ENCODE results near the gene B3GNT8.
"Not testable (repeated sequence)": the region's sequence is repeated elsewhere in the genome, so short reads cannot be mapped to it uniquely, and the experiment has no call there.

Gene B3GNT8

DNA sequence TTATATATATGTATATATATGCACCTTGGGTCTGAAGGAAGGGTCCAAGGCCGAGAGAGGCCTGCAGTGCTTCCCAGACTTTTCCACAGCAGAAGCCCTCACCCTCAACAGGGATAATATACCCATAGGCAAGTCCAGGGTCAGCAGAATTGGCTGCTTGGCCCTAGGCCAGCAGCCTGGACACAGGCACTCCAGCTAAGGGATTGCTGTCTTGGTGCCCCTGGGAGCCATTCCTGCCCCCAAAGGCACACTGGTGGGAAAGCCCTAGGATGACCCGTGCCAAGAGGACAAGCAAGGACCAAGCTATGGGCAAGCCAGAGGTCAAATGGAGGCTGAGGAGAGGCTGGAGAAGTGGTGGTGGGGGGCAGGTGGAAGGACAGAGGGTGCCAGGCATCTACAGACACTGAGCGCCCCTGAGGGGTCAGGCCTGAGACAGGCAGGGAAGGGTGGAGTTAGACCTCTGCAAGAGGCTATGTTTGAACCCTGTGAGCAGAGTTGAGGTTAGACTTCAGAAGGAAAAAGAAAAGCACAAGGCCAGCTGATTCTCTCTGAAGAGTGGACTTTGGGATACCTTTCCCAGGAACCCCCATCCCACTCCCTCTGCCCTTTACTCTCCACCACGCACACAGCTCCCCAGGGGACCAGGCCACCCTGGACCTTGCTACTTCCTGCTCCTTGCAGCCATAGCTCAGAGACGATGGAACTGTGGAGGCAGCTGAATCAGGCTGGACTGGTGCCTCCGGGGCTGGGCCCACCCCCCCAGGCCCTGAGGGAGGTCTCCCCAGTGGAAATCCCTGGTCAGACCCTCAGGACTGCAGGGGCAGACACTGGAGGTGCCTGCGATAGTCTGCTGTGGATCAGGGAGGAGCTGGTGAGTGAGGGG, 15.5 kb upstream of the B3GNT8 start, which contains the start of gene ERICH4:
TSS of gene ERICH4 (plus strand) at position 684 of the 883 bp plus-strand sequence. CDS start at position 698, 14 bp downstream.
- TF ChIP-seq, protein P1, sequence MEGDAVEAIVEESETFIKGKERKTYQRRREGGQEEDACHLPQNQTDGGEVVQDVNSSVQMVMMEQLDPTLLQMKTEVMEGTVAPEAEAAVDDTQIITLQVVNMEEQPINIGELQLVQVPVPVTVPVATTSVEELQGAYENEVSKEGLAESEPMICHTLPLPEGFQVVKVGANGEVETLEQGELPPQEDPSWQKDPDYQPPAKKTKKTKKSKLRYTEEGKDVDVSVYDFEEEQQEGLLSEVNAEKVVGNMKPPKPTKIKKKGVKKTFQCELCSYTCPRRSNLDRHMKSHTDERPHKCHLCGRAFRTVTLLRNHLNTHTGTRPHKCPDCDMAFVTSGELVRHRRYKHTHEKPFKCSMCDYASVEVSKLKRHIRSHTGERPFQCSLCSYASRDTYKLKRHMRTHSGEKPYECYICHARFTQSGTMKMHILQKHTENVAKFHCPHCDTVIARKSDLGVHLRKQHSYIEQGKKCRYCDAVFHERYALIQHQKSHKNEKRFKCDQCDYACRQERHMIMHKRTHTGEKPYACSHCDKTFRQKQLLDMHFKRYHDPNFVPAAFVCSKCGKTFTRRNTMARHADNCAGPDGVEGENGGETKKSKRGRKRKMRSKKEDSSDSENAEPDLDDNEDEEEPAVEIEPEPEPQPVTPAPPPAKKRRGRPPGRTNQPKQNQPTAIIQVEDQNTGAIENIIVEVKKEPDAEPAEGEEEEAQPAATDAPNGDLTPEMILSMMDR (IDR thresholded peaks at IDR 0.05; ENCODE audit: borderline replicate concordance, insufficient read depth, low read depth, low read length): no peak
- no peak within 1 kb of the TSS for H3K4me3 ChIP-seq (ENCODE audit: low read depth, low read length)

DNA sequence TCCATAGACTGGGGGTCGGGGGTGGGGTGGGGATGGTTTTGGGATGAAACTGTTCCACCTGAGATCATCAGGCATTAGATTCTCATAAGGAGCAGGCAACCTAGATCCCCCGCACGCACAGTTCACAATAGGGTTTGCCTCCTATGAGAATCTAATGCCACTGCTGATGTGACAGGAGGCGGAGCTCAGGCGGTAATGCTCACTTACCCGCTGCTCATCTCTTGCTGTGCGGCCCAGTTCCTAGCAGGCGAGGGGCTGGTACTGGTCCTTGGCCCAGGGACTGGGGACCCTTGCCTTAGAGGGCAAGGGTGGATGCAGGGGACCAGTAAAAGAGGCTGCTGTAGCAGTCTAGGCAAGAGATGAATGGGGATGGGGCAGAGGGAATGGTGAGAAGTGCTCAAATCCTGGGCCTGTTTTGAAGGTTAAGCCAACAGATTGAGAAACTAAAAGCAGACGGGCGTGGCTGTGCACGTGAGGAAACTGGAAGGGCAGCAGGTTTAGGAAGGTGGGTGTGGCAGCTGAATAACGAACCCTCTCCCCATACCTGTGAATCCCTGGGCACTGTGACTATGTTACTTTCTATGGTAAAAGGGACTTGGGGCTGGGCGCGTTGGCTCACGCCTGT, 14.3 kb upstream of the B3GNT8 start:
- TF ChIP-seq, protein P1 (IDR thresholded peaks at IDR 0.05; ENCODE audit: borderline replicate concordance, insufficient read depth, low read depth, low read length): no peak

DNA sequence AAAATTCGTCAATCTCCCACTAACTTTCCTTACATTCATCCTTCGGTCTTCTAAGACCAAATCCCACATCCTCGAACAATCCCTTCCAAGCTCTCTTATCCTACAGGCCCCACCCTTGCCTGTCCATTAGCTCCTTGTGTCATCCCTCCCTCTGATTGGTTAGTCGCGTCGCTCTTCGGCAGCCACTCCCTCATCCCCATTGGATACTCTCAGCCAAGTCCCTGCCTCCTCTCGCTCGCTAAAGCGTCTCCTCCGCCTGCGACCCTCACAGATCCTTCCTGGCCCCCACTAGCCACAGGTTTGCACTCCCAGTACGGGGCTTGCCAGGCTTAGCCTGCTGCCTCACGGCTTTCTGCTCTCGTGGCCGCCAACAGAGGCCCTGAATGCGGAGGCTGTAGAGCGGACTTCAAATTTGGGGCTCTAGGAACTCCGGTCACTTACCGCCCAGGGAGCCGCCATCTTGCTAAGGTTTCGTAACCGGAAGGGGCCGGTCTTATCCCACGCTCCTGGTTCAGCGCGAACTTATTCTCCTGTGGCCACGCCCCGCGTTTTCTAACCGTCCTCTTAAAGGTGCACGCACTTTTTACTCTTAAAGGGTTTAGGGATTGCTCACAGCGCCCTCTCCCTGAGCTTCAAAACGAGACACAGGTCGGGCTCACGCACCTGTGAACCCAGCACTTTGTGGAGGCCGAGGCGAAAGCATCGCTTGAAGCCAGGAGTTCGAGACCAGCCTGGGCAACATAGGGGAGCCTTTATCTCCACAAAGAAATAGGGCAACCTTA, 12.5 kb upstream of the B3GNT8 start, which contains the start of gene DMAC2:
TSS of gene DMAC2 (minus strand) at position 472 of the 782 bp plus-strand sequence. CDS start at position 459, 13 bp downstream.
- H3K4me3 ChIP-seq (ENCODE audit: low read depth, low read length): peak within 1 kb of the TSS; percentile 63
- TF ChIP-seq, protein P1 (IDR thresholded peaks at IDR 0.05; ENCODE audit: borderline replicate concordance, insufficient read depth, low read depth, low read length): peak; percentile 61; the same call in 1 of the 2 replicates

More for the DNA sequence above, 14.3 kb upstream of the B3GNT8 start:
- no peak overlapping the region for H3K4me3 ChIP-seq (ENCODE audit: low read depth, low read length)

DNA sequence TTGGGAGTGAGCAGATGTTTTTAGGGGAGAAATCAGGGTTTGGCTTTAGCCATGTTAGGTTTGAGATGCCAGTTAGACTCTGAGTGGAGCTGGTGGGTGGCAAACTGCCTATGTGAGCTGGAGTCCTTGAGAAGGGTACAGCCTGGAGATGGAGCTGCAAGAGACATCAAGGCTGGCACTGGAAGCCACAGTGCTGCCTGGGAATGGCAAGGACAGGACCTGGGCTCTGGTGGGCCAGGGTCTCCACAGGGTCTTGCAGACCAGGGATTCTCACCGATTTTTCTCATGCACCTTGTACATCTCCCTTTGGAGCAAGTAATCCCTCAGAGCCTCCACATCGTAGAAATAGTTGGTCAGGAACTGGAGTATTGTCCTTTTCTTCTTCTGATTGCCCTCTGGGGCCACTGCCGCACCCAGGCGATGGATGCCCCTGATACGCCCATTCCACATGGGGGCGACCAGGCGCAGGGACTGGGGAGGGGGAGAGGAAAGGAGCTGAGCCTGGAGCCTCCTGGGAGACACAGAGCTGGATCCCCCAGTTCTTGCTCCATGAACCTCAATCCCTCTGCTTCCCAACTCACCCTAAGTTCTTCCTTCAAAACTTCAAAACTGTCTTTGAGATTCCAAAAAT, 10.9 kb upstream of the B3GNT8 start:
- TF ChIP-seq, protein P1 (IDR thresholded peaks at IDR 0.05; ENCODE audit: borderline replicate concordance, insufficient read depth, low read depth, low read length): no peak
- no peak overlapping the region for H3K4me3 ChIP-seq (ENCODE audit: low read depth, low read length)

DNA sequence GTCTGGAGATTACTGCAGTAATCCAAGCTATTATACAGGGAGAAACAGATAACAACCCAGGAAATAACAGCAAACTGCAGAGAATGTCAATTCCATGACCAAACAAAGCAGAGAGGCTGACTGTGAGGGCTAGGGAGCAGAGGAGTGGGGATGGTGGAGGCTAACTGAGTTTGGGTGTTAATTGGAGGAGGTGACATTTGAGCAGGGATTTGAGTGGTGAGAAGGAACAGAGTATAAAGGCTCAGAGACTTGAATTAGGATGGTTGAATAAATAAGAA, 9.4 kb upstream of the B3GNT8 start:
- TF ChIP-seq, protein P1 (IDR thresholded peaks at IDR 0.05; ENCODE audit: borderline replicate concordance, insufficient read depth, low read depth, low read length): no peak
- H3K4me3 ChIP-seq (ENCODE audit: low read depth, low read length): no peak overlapping the region

DNA sequence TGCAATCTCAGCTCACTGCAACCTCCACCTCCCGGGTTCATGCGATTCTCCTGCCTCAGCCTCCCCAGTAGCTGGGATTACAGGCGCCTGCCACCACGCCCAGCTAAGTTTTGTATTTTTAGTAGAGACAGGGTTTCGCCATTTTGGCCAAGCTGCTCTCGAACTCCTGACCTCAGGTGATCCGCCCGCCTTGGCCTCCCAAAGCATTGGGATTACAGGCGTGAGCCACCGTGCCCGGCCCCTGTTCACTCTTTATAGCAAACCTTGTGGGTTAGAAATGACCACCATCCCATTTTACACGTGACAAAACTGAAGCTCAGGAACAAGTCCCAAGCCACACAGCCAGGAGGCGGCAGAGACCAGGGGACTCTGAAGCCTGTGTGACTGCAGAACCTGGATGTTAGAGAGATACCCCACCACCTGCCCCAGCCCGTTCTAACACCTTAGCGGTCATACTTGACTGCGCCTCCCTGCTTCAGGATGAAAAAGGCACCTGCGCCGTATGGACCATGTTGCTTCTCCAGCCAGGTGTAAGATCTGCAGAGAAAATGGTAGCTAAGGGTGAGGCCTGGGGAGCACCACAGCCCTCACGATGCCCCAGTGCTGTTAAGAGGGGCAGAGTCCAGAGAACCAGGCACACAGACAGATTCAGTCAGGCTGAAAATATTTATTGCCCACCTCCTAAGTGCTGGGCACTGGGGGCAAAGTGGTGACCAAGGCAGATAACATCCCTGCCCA, 8.9 kb upstream of the B3GNT8 start:
- TF ChIP-seq, protein P1 (IDR thresholded peaks at IDR 0.05; ENCODE audit: borderline replicate concordance, insufficient read depth, low read depth, low read length): no peak

DNA sequence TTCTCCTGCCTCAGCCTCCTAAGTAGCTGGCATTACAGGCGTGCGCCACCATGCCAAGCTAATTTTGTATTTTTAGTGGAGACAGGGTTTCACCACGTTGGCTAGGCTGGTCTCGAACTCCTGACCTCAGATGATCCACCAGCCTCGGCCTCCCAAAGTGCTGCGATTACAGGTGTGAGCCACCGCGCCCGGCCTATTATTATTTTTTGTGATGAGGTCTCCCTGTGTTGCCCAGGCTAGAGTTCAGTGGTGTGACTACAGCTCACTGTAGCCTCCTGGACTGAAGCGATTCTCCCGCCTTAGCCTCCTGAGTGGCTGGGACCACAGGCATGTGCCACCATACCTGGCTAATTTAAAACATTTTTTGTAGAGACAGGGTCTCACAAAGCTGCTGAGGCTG, 8.2 kb upstream of the B3GNT8 start:
- not testable (repeated sequence) for H3K4me3 ChIP-seq (ENCODE audit: low read depth, low read length)

More for the DNA sequence above, 8.9 kb upstream of the B3GNT8 start:
- H3K4me3 ChIP-seq (ENCODE audit: low read depth, low read length): no peak overlapping the region
